Measurements from ENCODE around the gene ZNF844.

- TF ChIP-seq CTCF (IDR thresholded peaks at IDR 0.05; ENCODE audit: poor library complexity), result no peak
- TF ChIP-seq EZH2 (IDR thresholded peaks at IDR 0.05; ENCODE audit: borderline replicate concordance), result no peak
- no peak for TF ChIP-seq EZH2phosphoT487 (IDR thresholded peaks at IDR 0.05; ENCODE audit: low read depth, severe bottlenecking, unreplicated experiment)
Measured at GRCh38 chr19:12043752-12044422, 20.6 kb upstream of the ZNF844 start.

All from hepatocyte (in vitro differentiated cells).